HG03460 (cell line): ENCODE data around the gene KPNA1.
"Not testable (repeated sequence)": the region's sequence is repeated elsewhere in the genome, so short reads cannot be mapped to it uniquely, and the experiment has no call there.

Experiments
- ATAC-seq: cut with Tn5 transposase; IDR thresholded peaks from one replicate; pipeline ENCODE4 v1.9.1; 2021; ENCODE audit not compliant: unreplicated experiment

The KPNA1 gene

GRCh38 chr3:122481390-122481789, 33.3 kb downstream of the KPNA1 start:
- no peak for ATAC-seq

GRCh38 chr3:122476532-122476931, 38.2 kb downstream of the KPNA1 start:
- no peak for ATAC-seq

- ATAC-seq, result no peak
Observed at GRCh38 chr3:122475316-122475715, 39.4 kb downstream of the KPNA1 start.

GRCh38 chr3:122469659-122470058, 45.1 kb downstream of the KPNA1 start:
- no peak for ATAC-seq

GRCh38 chr3:122468896-122469533, 45.7 kb downstream of the KPNA1 start:
- ATAC-seq, result peak; percentile 70

GRCh38 chr3:122466701-122467240, 48.0 kb downstream of the KPNA1 start:
- ATAC-seq, result no peak

- no peak for ATAC-seq
Observed at GRCh38 chr3:122464659-122465058, 50.1 kb downstream of the KPNA1 start.

GRCh38 chr3:122462406-122462805, 52.3 kb downstream of the KPNA1 start:
- ATAC-seq, result no peak

- ATAC-seq, result no peak
Observed at GRCh38 chr3:122461806-122462205, 52.9 kb downstream of the KPNA1 start.

GRCh38 chr3:122458992-122459391, 55.7 kb downstream of the KPNA1 start:
- no peak for ATAC-seq

GRCh38 chr3:122457706-122458105, 57.0 kb downstream of the KPNA1 start:
- no peak for ATAC-seq

GRCh38 chr3:122456074-122456473, 58.7 kb downstream of the KPNA1 start:
- no peak for ATAC-seq

- ATAC-seq, result no peak
Observed at GRCh38 chr3:122451371-122451770, 63.4 kb downstream of the KPNA1 start.

- ATAC-seq, result not testable (repeated sequence)
Observed at GRCh38 chr3:122448218-122448617, 66.5 kb downstream of the KPNA1 start.

- ATAC-seq, result not testable (repeated sequence)
Observed at GRCh38 chr3:122444491-122444887, 70.2 kb downstream of the KPNA1 start.

GRCh38 chr3:122443762-122444490, 70.8 kb downstream of the KPNA1 start:
- not testable (repeated sequence) for ATAC-seq

GRCh38 chr3:122443090-122443489, 71.6 kb downstream of the KPNA1 start:
- no peak for ATAC-seq

GRCh38 chr3:122435950-122436349, 78.8 kb downstream of the KPNA1 start:
- ATAC-seq, result no peak

- no peak for ATAC-seq
Observed at GRCh38 chr3:122430371-122430770, 84.4 kb downstream of the KPNA1 start.

GRCh38 chr3:122427857-122428471, 86.8 kb downstream of the KPNA1 start:
- ATAC-seq, result no peak

- no peak for ATAC-seq
Observed at GRCh38 chr3:122421836-122422235, 92.9 kb downstream of the KPNA1 start.

GRCh38 chr3:122421101-122421500, 93.6 kb downstream of the KPNA1 start:
- no peak for ATAC-seq
